ENCODE measurements around the gene DOCK6. TPM values are rescaled to one million over a fixed set of nuclear protein-coding genes. Genes with fewer than 3 reads are reported as not detected.

Gene DOCK6
- total RNA-seq, 2 donors from 2014 or later: 45.9 to 86.0 TPM

DNA sequence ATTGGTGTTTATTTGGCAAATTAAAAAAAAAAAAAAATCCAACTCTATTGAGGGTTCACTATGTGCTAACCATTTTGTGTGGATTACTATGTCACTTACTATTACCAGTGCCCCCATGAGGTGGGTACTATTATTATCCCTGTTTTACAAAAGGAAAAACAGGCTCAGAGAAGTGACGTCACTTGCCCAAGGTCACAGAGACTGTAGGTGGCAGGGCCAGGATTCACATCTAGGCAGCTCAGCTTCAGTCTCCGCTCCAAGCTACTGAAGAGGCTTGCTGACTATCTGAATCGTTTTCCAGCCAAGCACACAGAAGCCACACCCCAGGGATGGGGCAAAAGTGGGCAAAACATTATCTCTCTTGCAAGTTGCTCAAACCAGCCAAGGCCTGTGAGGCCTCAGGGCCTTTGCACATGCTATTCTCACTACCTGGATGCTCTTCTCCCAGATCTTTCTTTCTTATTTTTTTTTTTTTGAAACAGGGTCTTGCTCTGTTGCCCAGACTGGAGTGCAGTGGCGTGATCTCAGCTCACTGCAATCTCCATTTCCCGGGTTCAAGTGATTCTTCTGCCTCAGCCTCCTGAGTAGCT is 27.7 kb downstream of the DOCK6 start:
- DNase-seq: no peak
- intact Hi-C loops (cut with DNase I): no loop called here
- H3K36me3 ChIP-seq: peaks cover 5% of the 10 kb centered on the region

DNA sequence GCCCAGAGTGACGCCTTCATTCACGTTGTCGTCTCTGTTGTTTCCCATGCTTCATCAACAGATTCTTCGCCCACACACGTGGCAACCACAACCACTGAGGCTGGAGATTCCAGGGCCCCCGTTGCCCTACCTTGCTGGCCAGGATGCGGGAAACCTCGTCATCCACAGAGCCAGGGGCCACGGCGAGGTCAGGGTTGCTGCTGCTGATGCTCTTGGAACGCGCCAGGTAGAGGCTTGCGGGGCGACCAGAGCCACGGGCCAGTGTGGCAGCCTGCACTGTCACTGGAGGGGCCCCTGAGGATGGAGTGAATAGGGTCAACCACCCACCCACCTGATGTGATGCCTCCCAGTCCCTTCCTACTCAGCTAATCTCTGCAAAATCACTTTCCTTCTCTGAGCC is 29.3 kb downstream of the DOCK6 start:
- intact Hi-C loops (cut with DNase I): no loop called here
- H3K9me3 ChIP-seq: no peaks in the 10 kb centered on the region
- no peaks in the 10 kb centered on the region for H3K4me1 ChIP-seq
- H3K9ac ChIP-seq (ENCODE audit: low read depth in 2 of 2, low read length in 2 of 2): no peak overlapping the region
- H3K36me3 ChIP-seq: peaks cover 5% of the 10 kb centered on the region
- H3K4me3 ChIP-seq: no peak overlapping the region
- no peak for DNase-seq
- TF ChIP-seq, protein P1, sequence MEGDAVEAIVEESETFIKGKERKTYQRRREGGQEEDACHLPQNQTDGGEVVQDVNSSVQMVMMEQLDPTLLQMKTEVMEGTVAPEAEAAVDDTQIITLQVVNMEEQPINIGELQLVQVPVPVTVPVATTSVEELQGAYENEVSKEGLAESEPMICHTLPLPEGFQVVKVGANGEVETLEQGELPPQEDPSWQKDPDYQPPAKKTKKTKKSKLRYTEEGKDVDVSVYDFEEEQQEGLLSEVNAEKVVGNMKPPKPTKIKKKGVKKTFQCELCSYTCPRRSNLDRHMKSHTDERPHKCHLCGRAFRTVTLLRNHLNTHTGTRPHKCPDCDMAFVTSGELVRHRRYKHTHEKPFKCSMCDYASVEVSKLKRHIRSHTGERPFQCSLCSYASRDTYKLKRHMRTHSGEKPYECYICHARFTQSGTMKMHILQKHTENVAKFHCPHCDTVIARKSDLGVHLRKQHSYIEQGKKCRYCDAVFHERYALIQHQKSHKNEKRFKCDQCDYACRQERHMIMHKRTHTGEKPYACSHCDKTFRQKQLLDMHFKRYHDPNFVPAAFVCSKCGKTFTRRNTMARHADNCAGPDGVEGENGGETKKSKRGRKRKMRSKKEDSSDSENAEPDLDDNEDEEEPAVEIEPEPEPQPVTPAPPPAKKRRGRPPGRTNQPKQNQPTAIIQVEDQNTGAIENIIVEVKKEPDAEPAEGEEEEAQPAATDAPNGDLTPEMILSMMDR (IDR thresholded peaks at IDR 0.05): no peak
- H3K27ac ChIP-seq: no peak overlapping the region
- H3K27me3 ChIP-seq: no peaks in the 10 kb centered on the region

More for the DNA sequence above, 27.7 kb downstream of the DOCK6 start:
- Histone ChIP-seq H3K9ac (ENCODE audit: low read depth in 2 of 2, low read length in 2 of 2) (no peak overlapping the region), H3K4me3 (no peak overlapping the region), H3K27ac (no peak overlapping the region), H3K9me3 (no peaks in the 10 kb centered on the region), H3K4me1 (no peaks in the 10 kb centered on the region), H3K27me3 (no peaks in the 10 kb centered on the region)
- TF ChIP-seq, protein P1 (IDR thresholded peaks at IDR 0.05): no peak

DNA sequence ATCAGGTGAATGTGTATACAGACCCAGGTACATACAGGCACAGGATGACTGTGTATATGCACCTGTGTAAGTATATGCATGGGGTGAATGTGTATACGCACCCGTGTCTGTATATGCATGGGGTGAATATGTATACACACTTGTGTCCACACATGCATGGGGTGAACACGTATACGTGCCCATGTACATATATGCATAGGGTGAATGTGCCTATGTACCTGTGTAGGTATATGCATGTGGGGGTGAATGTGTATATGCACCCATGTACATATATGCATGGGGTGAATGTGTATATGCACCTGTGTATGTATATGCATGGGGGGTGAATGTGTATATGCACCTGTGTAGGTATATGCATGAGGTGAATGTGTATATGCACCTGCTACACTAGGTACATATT is 29.8 kb downstream of the DOCK6 start:
- Histone ChIP-seq H3K9ac (ENCODE audit: low read depth in 2 of 2, low read length in 2 of 2) (no peak overlapping the region), H3K27ac (no peak overlapping the region), H3K9me3 (no peaks in the 10 kb centered on the region), H3K27me3 (no peaks in the 10 kb centered on the region), H3K36me3 (peaks cover 5% of the 10 kb centered on the region), H3K4me3 (no peak overlapping the region), H3K4me1 (no peaks in the 10 kb centered on the region)
- intact Hi-C loops (cut with DNase I): no loop called here
- TF ChIP-seq, protein P1 (IDR thresholded peaks at IDR 0.05): no peak
- DNase-seq: no peak

DNA sequence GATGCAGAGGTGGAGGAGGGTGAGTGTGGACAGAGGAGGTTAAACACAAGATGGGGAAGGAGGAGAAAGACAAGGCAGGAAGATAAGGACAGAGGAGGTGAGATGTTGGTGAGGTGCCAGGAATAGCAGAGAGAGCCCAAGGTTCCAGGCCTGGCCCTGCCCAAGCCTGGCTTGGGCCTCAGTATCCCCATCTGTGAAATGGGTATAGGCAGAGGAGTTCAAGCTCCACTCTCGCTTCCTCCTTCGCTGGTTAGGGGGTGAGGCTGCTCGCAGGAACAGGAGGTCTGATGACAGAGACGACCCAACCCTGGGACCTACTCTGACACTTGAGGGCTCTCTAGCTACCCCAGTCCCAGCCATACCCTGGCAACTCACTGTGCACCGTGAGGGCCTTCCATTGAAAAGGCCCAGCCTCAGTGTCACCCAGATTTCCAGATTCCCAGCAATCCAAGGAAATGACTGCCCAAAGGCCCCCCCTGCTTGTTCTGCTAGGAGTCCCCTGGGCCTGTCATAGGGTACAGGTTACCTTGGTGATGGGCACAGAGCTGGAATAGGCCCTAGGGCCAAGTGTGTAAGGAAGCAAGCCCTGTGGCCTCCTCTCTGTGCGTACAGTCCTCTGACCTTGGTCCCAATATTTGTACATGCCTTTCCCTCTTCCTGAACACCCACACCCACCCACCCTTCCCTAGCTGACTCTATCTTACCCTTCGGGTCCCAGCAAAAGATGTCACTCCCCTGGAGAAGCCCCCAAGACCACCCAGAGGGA is 31.5 kb downstream of the DOCK6 start:
- TF ChIP-seq, protein P1 (IDR thresholded peaks at IDR 0.05): no peak
- H3K9me3 ChIP-seq: no peaks in the 10 kb centered on the region
- H3K4me1 ChIP-seq: no peaks in the 10 kb centered on the region
- DNase-seq: no peak
- intact Hi-C loops (cut with DNase I): no loop called here
- H3K27me3 ChIP-seq: no peaks in the 10 kb centered on the region
- no peak overlapping the region for H3K4me3 ChIP-seq
- H3K36me3 ChIP-seq: peaks cover 9% of the 10 kb centered on the region
- no peak overlapping the region for H3K9ac ChIP-seq (ENCODE audit: low read depth in 2 of 2, low read length in 2 of 2)
- H3K27ac ChIP-seq: no peak overlapping the region

DNA sequence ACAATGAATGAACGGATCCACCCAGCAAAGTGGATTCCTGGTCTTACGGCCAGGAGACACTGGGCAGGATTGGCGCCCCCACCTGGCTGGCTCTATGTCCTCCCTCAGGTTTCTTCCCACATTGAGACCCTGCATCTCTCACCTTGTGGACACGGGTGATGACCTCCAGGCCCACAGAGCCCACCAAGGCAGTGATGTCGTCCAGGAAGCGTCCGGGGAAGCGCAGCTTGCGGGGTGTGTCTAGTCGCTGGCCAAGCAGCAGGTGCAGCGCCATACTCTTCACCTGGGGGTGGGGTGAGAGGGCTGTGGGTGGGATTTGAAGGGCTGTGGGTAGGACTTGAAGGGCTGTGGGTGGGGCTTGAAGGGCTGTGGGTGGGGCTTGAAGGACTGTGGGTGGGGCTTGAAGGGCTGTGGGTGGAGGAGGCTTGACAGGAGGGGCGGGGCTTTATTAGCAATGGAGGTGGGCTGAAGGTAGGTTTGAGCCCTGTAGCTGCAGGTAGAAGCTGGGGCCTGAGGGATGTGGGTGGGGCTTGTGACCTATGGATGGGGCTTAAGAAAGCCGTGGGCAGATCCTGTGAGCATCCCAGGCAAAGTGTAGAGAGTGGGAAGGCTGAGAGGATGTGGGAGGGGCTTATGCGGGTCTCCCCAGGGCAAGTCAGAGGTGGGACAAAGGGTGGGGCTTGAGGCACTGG is 35.0 kb downstream of the DOCK6 start:
- Histone ChIP-seq H3K9ac (ENCODE audit: low read depth in 2 of 2, low read length in 2 of 2) (no peak overlapping the region), H3K9me3 (no peaks in the 10 kb centered on the region), H3K36me3 (peaks cover 9% of the 10 kb centered on the region), H3K27ac (no peak overlapping the region), H3K27me3 (no peaks in the 10 kb centered on the region), H3K4me3 (no peak overlapping the region), H3K4me1 (no peaks in the 10 kb centered on the region)
- intact Hi-C loops (cut with DNase I): no loop called here
- DNase-seq: peak; percentile 28
- TF ChIP-seq, protein P1 (IDR thresholded peaks at IDR 0.05): no peak
